ENCODE measurements around the gene EDIL3. TPM values are rescaled to one million over a fixed set of nuclear protein-coding genes. Genes with fewer than 3 reads are reported as not detected.
"Not testable (repeated sequence)": the region's sequence is repeated elsewhere in the genome, so short reads cannot be mapped to it uniquely, and the experiment has no call there.

Gene EDIL3
- total RNA-seq, 1 experiment from 2014 or later: 0.32 TPM

GRCh38 chr5:84299959-84300358 lies 84.7 kb downstream of the EDIL3 start:
- Histone ChIP-seq H3K27ac (ENCODE audit: low read depth, low read length) (no peak overlapping the region), H3K9me2 (ENCODE audit: insufficient read depth) (no peaks in the 10 kb centered on the region), H3K9me3 (ENCODE audit: control insufficient read depth in 1 of 2, insufficient read depth in 1 of 2, low read depth in 1 of 2, low read length in 2 of 2) (no peaks in the 10 kb centered on the region), H3K4me1 (ENCODE audit: control insufficient read depth in 1 of 2, insufficient read depth in 2 of 2, low read length in 2 of 2) (no peaks in the 10 kb centered on the region), H3K9ac (ENCODE audit: low read length) (no peak overlapping the region), H3K27me3 (ENCODE audit: insufficient read depth, low read length) (no peaks in the 10 kb centered on the region), H3K36me3 (ENCODE audit: control insufficient read depth in 1 of 2, insufficient read depth in 2 of 2, low read length in 2 of 2) (no peaks in the 10 kb centered on the region), H3K4me2 (ENCODE audit: low read length) (no peak overlapping the region), H3K4me3 (replicated peaks in 1 of 2; ENCODE audit: low read depth in 1 of 2, low read length in 2 of 2) (no peak overlapping the region), H4K20me1 (ENCODE audit: insufficient read depth) (no peaks in the 10 kb centered on the region), H3K79me2 (ENCODE audit: insufficient read depth, low read length) (no peaks in the 10 kb centered on the region), H2AFZ (ENCODE audit: low read depth, low read length, poor library complexity, severe bottlenecking) (no peak overlapping the region)
- CTCF ChIA-PET: no interaction called here
- POLR2A ChIA-PET: no interaction called here
- ATAC-seq (no peak), DNase-seq (ENCODE audit: low read depth, low spot score) (no peak)
- RAD21 ChIA-PET (ENCODE audit: low non-redundant PET in 1 of 2, low total read pairs in 2 of 2, uncharacterized antibody in 2 of 2, unreplicated experiment in 2 of 2): no interaction called here
- BruUV-seq (replicated peaks): no TSS peak
- TF ChIP-seq POLR2AphosphoS5 (IDR thresholded peaks at IDR 0.05; ENCODE audit: low read depth, low read length) (no peak), EZH2phosphoT487 (IDR thresholded peaks at IDR 0.05; ENCODE audit: borderline replicate concordance) (no peak), EZH2 (IDR thresholded peaks at IDR 0.05) (no peak), JUND (IDR thresholded peaks at IDR 0.05) (no peak)
- intact Hi-C loops (cut with micrococcal nuclease): no loop called here

- no peaks in the 10 kb centered on the region for H3K36me3 ChIP-seq (ENCODE audit: control insufficient read depth in 1 of 2, insufficient read depth in 2 of 2, low read length in 2 of 2)
- no peaks in the 10 kb centered on the region for H3K9me2 ChIP-seq (ENCODE audit: insufficient read depth)
- H3K27me3 ChIP-seq (ENCODE audit: insufficient read depth, low read length): no peaks in the 10 kb centered on the region
- CTCF ChIA-PET: no interaction called here
- H3K79me2 ChIP-seq (ENCODE audit: insufficient read depth, low read length): no peaks in the 10 kb centered on the region
- DNase-seq (ENCODE audit: low read depth, low spot score) (no peak), ATAC-seq (no peak)
- RAD21 ChIA-PET (ENCODE audit: low non-redundant PET in 1 of 2, low total read pairs in 2 of 2, uncharacterized antibody in 2 of 2, unreplicated experiment in 2 of 2): no interaction called here
- no peaks in the 10 kb centered on the region for H3K4me1 ChIP-seq (ENCODE audit: control insufficient read depth in 1 of 2, insufficient read depth in 2 of 2, low read length in 2 of 2)
- no peak overlapping the region for H3K4me3 ChIP-seq (replicated peaks in 1 of 2; ENCODE audit: low read depth in 1 of 2, low read length in 2 of 2)
- H4K20me1 ChIP-seq (ENCODE audit: insufficient read depth): no peaks in the 10 kb centered on the region
- H3K4me2 ChIP-seq (ENCODE audit: low read length): no peak overlapping the region
- no peak overlapping the region for H3K27ac ChIP-seq (ENCODE audit: low read depth, low read length)
- BruUV-seq (replicated peaks): no TSS peak
- POLR2A ChIA-PET: no interaction called here
- H2AFZ ChIP-seq (ENCODE audit: low read depth, low read length, poor library complexity, severe bottlenecking): no peak overlapping the region
- intact Hi-C loops (cut with micrococcal nuclease): no loop called here
- TF ChIP-seq FOSL1 (IDR thresholded peaks at IDR 0.05; ENCODE audit: low read depth) (no peak), ATF3 (IDR thresholded peaks at IDR 0.05) (no peak), ZFX (IDR thresholded peaks at IDR 0.05) (no peak), CEBPB (IDR thresholded peaks at IDR 0.05; ENCODE audit: low read depth) (no peak), CBX3 (IDR thresholded peaks at IDR 0.05; ENCODE audit: low read depth) (no peak), EGR1 (IDR thresholded peaks at IDR 0.05; ENCODE audit: low read depth) (no peak)
- TF ChIP-seq, protein P1, sequence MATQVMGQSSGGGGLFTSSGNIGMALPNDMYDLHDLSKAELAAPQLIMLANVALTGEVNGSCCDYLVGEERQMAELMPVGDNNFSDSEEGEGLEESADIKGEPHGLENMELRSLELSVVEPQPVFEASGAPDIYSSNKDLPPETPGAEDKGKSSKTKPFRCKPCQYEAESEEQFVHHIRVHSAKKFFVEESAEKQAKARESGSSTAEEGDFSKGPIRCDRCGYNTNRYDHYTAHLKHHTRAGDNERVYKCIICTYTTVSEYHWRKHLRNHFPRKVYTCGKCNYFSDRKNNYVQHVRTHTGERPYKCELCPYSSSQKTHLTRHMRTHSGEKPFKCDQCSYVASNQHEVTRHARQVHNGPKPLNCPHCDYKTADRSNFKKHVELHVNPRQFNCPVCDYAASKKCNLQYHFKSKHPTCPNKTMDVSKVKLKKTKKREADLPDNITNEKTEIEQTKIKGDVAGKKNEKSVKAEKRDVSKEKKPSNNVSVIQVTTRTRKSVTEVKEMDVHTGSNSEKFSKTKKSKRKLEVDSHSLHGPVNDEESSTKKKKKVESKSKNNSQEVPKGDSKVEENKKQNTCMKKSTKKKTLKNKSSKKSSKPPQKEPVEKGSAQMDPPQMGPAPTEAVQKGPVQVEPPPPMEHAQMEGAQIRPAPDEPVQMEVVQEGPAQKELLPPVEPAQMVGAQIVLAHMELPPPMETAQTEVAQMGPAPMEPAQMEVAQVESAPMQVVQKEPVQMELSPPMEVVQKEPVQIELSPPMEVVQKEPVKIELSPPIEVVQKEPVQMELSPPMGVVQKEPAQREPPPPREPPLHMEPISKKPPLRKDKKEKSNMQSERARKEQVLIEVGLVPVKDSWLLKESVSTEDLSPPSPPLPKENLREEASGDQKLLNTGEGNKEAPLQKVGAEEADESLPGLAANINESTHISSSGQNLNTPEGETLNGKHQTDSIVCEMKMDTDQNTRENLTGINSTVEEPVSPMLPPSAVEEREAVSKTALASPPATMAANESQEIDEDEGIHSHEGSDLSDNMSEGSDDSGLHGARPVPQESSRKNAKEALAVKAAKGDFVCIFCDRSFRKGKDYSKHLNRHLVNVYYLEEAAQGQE (IDR thresholded peaks at IDR 0.05; ENCODE audit: low read depth): no peak
- no peak overlapping the region for H3K9ac ChIP-seq (ENCODE audit: low read length)
- H3K9me3 ChIP-seq (ENCODE audit: control insufficient read depth in 1 of 2, insufficient read depth in 1 of 2, low read depth in 1 of 2, low read length in 2 of 2): no peaks in the 10 kb centered on the region
Observed at GRCh38 chr5:84298628-84299027, 86.1 kb downstream of the EDIL3 start.

DNA sequence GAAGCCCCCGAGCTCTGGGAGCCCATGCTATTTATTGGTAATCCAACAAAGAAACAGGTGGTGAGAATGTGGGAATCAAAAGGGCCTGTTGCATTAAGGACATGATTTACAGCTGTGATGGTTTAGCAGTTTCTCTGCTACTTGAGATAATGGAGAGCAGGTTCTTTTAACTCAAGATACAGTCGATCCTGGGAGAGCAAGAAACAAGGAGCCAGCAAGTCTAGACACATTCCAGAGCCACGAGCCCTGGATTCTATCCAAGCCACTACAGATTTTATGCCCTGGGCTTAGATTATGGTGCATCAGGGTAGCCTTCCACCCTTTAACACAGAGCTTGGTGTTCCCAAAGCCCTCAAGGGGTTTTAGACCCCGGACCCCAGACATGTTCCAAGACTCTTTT lies 87.0 kb downstream of the EDIL3 start:
- H3K4me2 ChIP-seq (ENCODE audit: low read length); RAD21 ChIA-PET (ENCODE audit: low non-redundant PET in 1 of 2, low total read pairs in 2 of 2, uncharacterized antibody in 2 of 2, unreplicated experiment in 2 of 2); H3K9ac ChIP-seq (ENCODE audit: low read length); H2AFZ ChIP-seq (ENCODE audit: low read depth, low read length, poor library complexity, severe bottlenecking); intact Hi-C loops (cut with micrococcal nuclease); DNase-seq (ENCODE audit: low read depth, low spot score); H3K79me2 ChIP-seq (ENCODE audit: insufficient read depth, low read length); BruUV-seq (replicated peaks); H3K27ac ChIP-seq (ENCODE audit: low read depth, low read length); POLR2A ChIA-PET; H3K9me3 ChIP-seq (ENCODE audit: control insufficient read depth in 1 of 2, insufficient read depth in 1 of 2, low read depth in 1 of 2, low read length in 2 of 2); H3K27me3 ChIP-seq (ENCODE audit: insufficient read depth, low read length); H3K4me3 ChIP-seq (replicated peaks in 1 of 2; ENCODE audit: low read depth in 1 of 2, low read length in 2 of 2); H3K36me3 ChIP-seq (ENCODE audit: control insufficient read depth in 1 of 2, insufficient read depth in 2 of 2, low read length in 2 of 2); CTCF ChIA-PET; H4K20me1 ChIP-seq (ENCODE audit: insufficient read depth); H3K9me2 ChIP-seq (ENCODE audit: insufficient read depth); H3K4me1 ChIP-seq (ENCODE audit: control insufficient read depth in 1 of 2, insufficient read depth in 2 of 2, low read length in 2 of 2); ATAC-seq: not testable (repeated sequence)

Data from HCT116 (cell line).